Karpas-422 (cell line): ENCODE data around the gene PCDHGA5. TPM values are rescaled to one million over a fixed set of nuclear protein-coding genes. Genes with fewer than 3 reads are reported as not detected.
"Not testable (repeated sequence)": the region's sequence is repeated elsewhere in the genome, so short reads cannot be mapped to it uniquely, and the experiment has no call there.

Source experiments
- DNase-seq: peaks from one replicate; pipeline ENCODE4 v3.0.0-alpha.2; 2015
- H2AFZ ChIP-seq: fragments of 200-600 bp; sonication (generic); 2 replicates; pipeline ENCODE4 v1.6.1; 2014; ENCODE audit warnings: antibody characterized with exemption, low read length, mixed read lengths
- H3K27ac ChIP-seq: fragments of 200-600 bp; sonication (generic); 2 replicates; pipeline ENCODE4 v1.5.1; 2014; ENCODE audit warnings: mild to moderate bottlenecking, low read length, moderate library complexity
- H3K27me3 ChIP-seq: fragments of 200-600 bp; sonication (generic); 2 replicates; pipeline ENCODE4 v1.6.1; 2014; ENCODE audit warnings: low read length, mixed read lengths
- H3K36me3 ChIP-seq: fragments of 200-600 bp; sonication (generic); 2 replicates; pipeline ENCODE4 v1.6.1; 2014; ENCODE audit warnings: low read length, mixed read lengths; ENCODE audit not compliant: insufficient read depth
- H3K4me1 ChIP-seq: fragments of 200-600 bp; sonication (generic); 2 replicates; pipeline ENCODE4 v1.6.1; 2014; ENCODE audit warnings: mild to moderate bottlenecking, low read length, mixed read lengths
- H3K4me2 ChIP-seq: fragments of 200-600 bp; sonication (generic); 2 replicates; pipeline ENCODE4 v1.6.1; 2014; ENCODE audit warnings: low read length, low read depth, mild to moderate bottlenecking; ENCODE audit not compliant: poor library complexity, severe bottlenecking
- H3K4me3 ChIP-seq: fragments of 200-600 bp; sonication (generic); 2 replicates; pipeline ENCODE4 v1.5.1; 2014; ENCODE audit warnings: mild to moderate bottlenecking, antibody characterized with exemption, low read length, mixed read lengths
- H3K79me2 ChIP-seq: fragments of 200-600 bp; sonication (generic); 2 replicates; pipeline ENCODE4 v1.6.1; 2014; ENCODE audit warnings: mild to moderate bottlenecking, low read length, mixed read lengths
- H3K9ac ChIP-seq: fragments of 200-600 bp; sonication (generic); 2 replicates; pipeline ENCODE4 v1.6.0; 2014; ENCODE audit warnings: low read length
- H3K9me2 ChIP-seq: fragments of 200-600 bp; sonication (generic), shearing (Covaris generic); replicated peaks from 2 replicates; pipeline ENCODE4 v1.6.0; 2014; ENCODE audit warnings: mild to moderate bottlenecking, low read length, moderate library complexity; ENCODE audit not compliant: insufficient read depth
- H3K9me3 ChIP-seq: fragments of 300-700, 200-600 bp; sonication (generic); 2 replicates; pipeline ENCODE4 v1.6.1; 2014; ENCODE audit warnings: low read length, mixed read lengths
- H4K20me1 ChIP-seq: fragments of 200-600 bp; sonication (generic); 2 replicates; pipeline ENCODE4 v1.6.1; 2014; ENCODE audit warnings: mild to moderate bottlenecking, antibody characterized with exemption, low read length, low read depth; ENCODE audit not compliant: insufficient read depth
- total RNA-seq: library from RNA; depleted of rRNA; stranded (reverse); fragments of >200 nt; shearing (Covaris generic); gene quantifications from 2 replicates; pipeline ENCODE4 v1.2.3, GENCODE V29; 2014; ENCODE audit warnings: low replicate concordance

The PCDHGA5 gene
- total RNA-seq, 1 experiment from 2014 or later, result 8.8 TPM

GRCh38 chr5:141343953-141344463, 20.0 kb upstream of the PCDHGA5 start:
- Histone ChIP-seq H3K36me3 (no peaks in the 10 kb centered on the region), H3K4me2 (no peak overlapping the region), H3K4me1 (no peaks in the 10 kb centered on the region), H3K9me3 (no peaks in the 10 kb centered on the region), H3K4me3 (no peak overlapping the region), H3K27me3 (no peaks in the 10 kb centered on the region), H3K27ac (no peak overlapping the region), H2AFZ (no peak overlapping the region), H4K20me1 (no peaks in the 10 kb centered on the region), H3K9me2 (no peaks in the 10 kb centered on the region), H3K79me2 (no peaks in the 10 kb centered on the region), H3K9ac (no peak overlapping the region)
- no peak for DNase-seq

DNA sequence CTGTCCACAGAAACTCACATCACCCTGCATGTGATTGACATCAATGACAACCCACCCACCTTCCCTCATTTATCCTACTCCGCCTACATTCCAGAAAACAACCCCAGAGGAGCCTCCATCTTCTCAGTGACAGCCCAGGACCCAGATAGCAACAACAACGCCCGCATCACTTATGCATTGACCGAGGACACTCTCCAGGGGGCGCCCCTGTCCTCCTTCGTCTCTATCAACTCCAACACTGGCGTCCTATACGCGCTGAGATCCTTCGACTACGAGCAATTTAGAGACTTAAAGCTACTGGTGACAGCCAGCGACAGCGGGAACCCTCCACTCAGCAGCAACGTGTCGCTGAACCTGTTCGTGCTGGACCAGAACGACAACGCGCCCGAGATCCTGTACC, 18.6 kb upstream of the PCDHGA5 start:
- no peaks in the 10 kb centered on the region for H4K20me1 ChIP-seq
- H3K79me2 ChIP-seq, result no peaks in the 10 kb centered on the region; the same call in 1 of the 2 replicates
- no peak overlapping the region for H3K9ac ChIP-seq
- H3K27ac ChIP-seq, result no peak overlapping the region
- H3K9me3 ChIP-seq, result no peaks in the 10 kb centered on the region
- no peaks in the 10 kb centered on the region for H3K9me2 ChIP-seq
- no peak overlapping the region for H2AFZ ChIP-seq
- no peaks in the 10 kb centered on the region for H3K27me3 ChIP-seq
- no peak overlapping the region for H3K4me3 ChIP-seq
- H3K4me2 ChIP-seq, result no peak overlapping the region
- no peaks in the 10 kb centered on the region for H3K36me3 ChIP-seq
- no peak for DNase-seq
- peaks cover 5% of the 10 kb centered on the region for H3K4me1 ChIP-seq

DNA sequence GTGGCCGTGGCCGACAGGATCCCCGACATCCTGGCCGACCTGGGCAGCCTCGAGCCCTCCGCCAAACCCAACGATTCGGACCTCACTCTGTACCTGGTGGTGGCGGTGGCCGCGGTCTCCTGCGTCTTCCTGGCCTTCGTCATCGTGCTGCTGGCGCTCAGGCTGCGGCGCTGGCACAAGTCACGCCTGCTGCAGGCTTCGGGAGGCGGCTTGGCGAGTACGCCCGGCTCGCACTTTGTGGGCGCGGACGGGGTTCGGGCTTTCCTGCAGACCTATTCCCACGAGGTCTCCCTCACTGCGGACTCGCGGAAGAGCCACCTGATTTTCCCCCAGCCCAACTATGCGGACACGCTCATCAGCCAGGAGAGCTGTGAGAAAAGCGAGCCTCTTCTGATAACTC, 17.9 kb upstream of the PCDHGA5 start:
- H3K4me2 ChIP-seq, H3K27me3 ChIP-seq, H3K36me3 ChIP-seq, H2AFZ ChIP-seq, H3K79me2 ChIP-seq, DNase-seq, H3K9me2 ChIP-seq, H3K9me3 ChIP-seq, H3K4me3 ChIP-seq, H3K9ac ChIP-seq, H3K27ac ChIP-seq, H4K20me1 ChIP-seq: not testable (repeated sequence)
- peaks cover 12% of the 10 kb centered on the region for H3K4me1 ChIP-seq

DNA sequence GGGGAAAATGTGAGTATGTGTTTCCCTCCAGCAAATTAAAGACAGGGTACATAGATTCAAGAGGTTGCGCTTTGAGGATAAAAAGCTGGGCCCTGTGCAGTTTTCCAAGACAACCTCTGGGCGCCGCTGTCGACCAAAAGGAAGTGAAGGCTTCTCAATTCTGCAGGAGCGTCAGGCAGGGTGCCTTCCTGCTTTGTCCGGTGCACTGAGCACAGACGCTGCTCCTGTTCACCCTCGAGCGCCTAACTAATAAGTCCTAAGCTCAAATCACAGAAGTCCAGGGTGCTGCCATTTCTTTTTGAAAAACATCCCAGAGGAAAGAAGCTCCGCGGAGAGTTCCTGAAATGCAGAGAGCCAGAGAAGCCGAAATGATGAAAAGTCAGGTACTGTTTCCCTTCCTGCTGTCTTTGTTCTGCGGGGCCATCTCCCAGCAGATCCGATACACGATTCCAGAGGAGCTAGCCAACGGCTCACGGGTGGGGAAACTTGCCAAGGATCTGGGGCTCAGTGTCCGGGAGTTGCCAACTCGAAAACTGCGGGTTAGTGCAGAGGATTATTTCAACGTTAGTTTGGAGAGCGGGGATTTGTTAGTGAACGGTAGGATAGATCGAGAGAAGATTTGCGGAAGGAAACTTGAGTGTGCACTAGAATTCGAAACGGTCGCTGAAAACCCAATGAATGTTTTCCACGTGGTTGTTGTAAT, 13.9 kb upstream of the PCDHGA5 start, which contains the start of gene PCDHGB1:
TSS of gene PCDHGB1 (plus strand) at position 183 of the 703 bp plus-strand sequence. CDS start at position 345, 162 bp downstream.
- H3K4me2 ChIP-seq, result peak within 1 kb of the TSS; percentile 71
- peak; percentile 93 for DNase-seq
- no peaks in the 10 kb centered on the region for H3K9me2 ChIP-seq

DNA sequence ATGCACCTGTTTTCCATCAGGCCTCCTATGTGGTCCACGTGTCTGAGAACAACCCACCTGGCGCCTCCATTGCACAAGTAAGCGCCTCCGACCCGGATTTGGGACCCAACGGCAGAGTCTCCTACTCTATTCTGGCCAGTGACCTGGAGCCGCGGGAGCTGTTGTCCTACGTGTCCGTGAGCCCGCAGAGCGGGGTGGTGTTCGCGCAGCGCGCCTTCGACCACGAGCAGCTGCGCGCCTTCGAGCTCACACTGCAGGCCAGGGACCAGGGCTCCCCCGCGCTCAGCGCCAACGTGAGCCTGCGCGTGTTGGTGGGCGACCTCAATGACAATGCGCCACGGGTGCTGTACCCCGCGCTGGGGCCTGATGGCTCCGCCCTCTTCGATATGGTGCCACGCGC, 12.4 kb upstream of the PCDHGA5 start:
- Histone ChIP-seq H3K36me3 (peaks cover 22% of the 10 kb centered on the region; the same call in 1 of the 2 replicates), H3K79me2 (peaks cover 34% of the 10 kb centered on the region), H3K4me3 (peak overlapping the region; percentile 68; the same call in 1 of the 2 replicates), H3K27ac (no peak overlapping the region), H3K9ac (no peak overlapping the region), H3K9me2 (no peaks in the 10 kb centered on the region), H4K20me1 (no peaks in the 10 kb centered on the region), H2AFZ (no peak overlapping the region), H3K4me2 (no peak overlapping the region), H3K27me3 (no peaks in the 10 kb centered on the region), H3K4me1 (peaks cover 12% of the 10 kb centered on the region), H3K9me3 (peaks cover 13% of the 10 kb centered on the region)
- no peak for DNase-seq

More for the DNA sequence above, 13.9 kb upstream of the PCDHGA5 start, which contains the start of gene PCDHGB1:
- Histone ChIP-seq H3K4me1 (peaks cover 12% of the 10 kb centered on the region), H2AFZ (peak within 1 kb of the TSS; percentile 22; the same call in 1 of the 2 replicates), H3K9me3 (peaks cover 7% of the 10 kb centered on the region), H3K27me3 (no peaks in the 10 kb centered on the region), H3K27ac (peak within 1 kb of the TSS; percentile 47), H3K79me2 (peaks cover 28% of the 10 kb centered on the region), H4K20me1 (no peaks in the 10 kb centered on the region), H3K9ac (peak within 1 kb of the TSS; percentile 69), H3K4me3 (peak within 1 kb of the TSS; percentile 68), H3K36me3 (peaks cover 18% of the 10 kb centered on the region; the same call in 1 of the 2 replicates)

DNA sequence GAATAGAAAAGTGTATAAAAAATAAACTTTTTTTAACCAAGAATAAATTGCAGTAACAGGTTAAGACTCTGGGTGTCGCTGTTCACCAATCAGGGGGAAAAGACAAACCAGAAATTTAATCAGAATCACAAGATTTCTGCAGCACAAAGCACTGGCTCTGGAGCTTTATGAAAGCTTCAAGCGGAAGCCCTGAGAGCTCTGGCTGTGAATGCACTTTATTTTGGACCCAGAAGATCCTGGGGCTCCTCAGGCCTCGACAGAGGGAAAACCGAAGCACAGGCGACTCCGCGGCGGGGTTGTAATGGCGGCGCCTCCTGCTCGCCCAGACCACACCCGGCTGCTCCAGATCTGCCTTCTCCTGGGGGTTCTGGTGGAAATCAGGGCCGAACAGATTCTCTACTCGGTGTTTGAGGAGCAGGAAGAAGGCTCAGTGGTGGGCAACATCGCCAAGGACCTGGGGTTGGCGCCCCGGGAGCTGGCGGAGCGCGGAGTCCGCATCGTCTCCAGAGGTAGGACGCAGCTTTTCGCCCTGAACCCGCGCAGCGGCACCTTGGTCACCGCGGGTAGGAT, 9.0 kb upstream of the PCDHGA5 start, which contains the start of gene PCDHGA4:
TSS of gene PCDHGA4 (plus strand) at position 122 of the 570 bp plus-strand sequence. CDS start at position 209, 87 bp downstream.
- Histone ChIP-seq H3K27me3 (no peaks in the 10 kb centered on the region), H3K79me2 (peaks cover 38% of the 10 kb centered on the region), H3K9ac (no peak within 1 kb of the TSS), H3K36me3 (peaks cover 28% of the 10 kb centered on the region; the same call in 1 of the 2 replicates), H3K4me1 (peaks cover 26% of the 10 kb centered on the region), H2AFZ (no peak within 1 kb of the TSS), H3K9me2 (no peaks in the 10 kb centered on the region), H3K9me3 (peaks cover 13% of the 10 kb centered on the region), H3K4me2 (peak within 1 kb of the TSS; percentile 38), H4K20me1 (no peaks in the 10 kb centered on the region), H3K4me3 (peak within 1 kb of the TSS; percentile 27; the same call in 1 of the 2 replicates), H3K27ac (no peak within 1 kb of the TSS)
- DNase-seq, result peak; percentile 58

GRCh38 chr5:141355641-141356040, 8.3 kb upstream of the PCDHGA5 start:
- Histone ChIP-seq H3K9me2 (no peaks in the 10 kb centered on the region), H3K27ac (no peak overlapping the region), H3K27me3 (no peaks in the 10 kb centered on the region), H3K9me3 (peaks cover 13% of the 10 kb centered on the region), H3K4me2 (no peak overlapping the region), H2AFZ (no peak overlapping the region), H4K20me1 (no peaks in the 10 kb centered on the region), H3K4me3 (no peak overlapping the region), H3K36me3 (peaks cover 28% of the 10 kb centered on the region; the same call in 1 of the 2 replicates), H3K9ac (no peak overlapping the region), H3K4me1 (peaks cover 27% of the 10 kb centered on the region), H3K79me2 (peaks cover 42% of the 10 kb centered on the region)
- DNase-seq, result no peak

DNA sequence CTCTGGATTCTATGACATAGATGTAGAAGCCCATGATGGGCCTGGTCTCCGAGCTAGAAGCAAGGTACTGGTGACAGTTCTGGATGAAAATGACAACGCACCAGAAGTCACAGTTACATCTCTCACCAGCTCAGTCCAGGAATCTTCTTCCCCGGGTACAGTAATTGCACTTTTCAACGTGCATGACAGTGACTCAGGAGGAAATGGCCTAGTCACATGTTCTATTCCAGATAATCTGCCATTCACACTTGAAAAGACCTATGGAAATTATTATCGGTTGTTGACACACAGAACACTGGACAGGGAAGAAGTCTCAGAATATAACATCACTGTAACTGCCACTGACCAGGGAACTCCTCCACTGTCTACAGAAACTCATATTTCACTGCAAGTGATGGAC, 7.8 kb upstream of the PCDHGA5 start:
- Histone ChIP-seq H4K20me1 (no peaks in the 10 kb centered on the region), H3K27ac (no peak overlapping the region), H3K4me3 (no peak overlapping the region), H3K4me2 (no peak overlapping the region), H2AFZ (no peak overlapping the region), H3K9me3 (peaks cover 15% of the 10 kb centered on the region), H3K9ac (no peak overlapping the region), H3K36me3 (peaks cover 29% of the 10 kb centered on the region; the same call in 1 of the 2 replicates), H3K4me1 (peaks cover 24% of the 10 kb centered on the region), H3K9me2 (no peaks in the 10 kb centered on the region), H3K79me2 (peaks cover 40% of the 10 kb centered on the region), H3K27me3 (no peaks in the 10 kb centered on the region)
- no peak for DNase-seq
